ENCODE results near the gene CCNK.

Gene CCNK

GRCh38 chr14:99497341-99497740, 16.1 kb downstream of the CCNK start:
- Mint-ChIP-seq H3K4me3 (no peak overlapping the region), H3K4me1 (peaks cover 16% of the 10 kb centered on the region), H3K27me3 (no peaks in the 10 kb centered on the region), H3K9me3 (no peaks in the 10 kb centered on the region), H3K27ac (ENCODE audit: low read depth) (no peak overlapping the region), H3K36me3 (ENCODE audit: insufficient read depth) (peaks cover 79% of the 10 kb centered on the region)
- no peak for ATAC-seq (replicated peaks; ENCODE audit: extremely low read depth, poor library complexity, severe bottlenecking)
- DNase-seq (ENCODE audit: low spot score in 2 of 2): no peak

GRCh38 chr14:99497894-99498293, 16.7 kb downstream of the CCNK start:
- peaks cover 14% of the 10 kb centered on the region for H3K4me1 Mint-ChIP-seq
- H3K27ac Mint-ChIP-seq (ENCODE audit: low read depth): no peak overlapping the region
- H3K9me3 Mint-ChIP-seq: no peaks in the 10 kb centered on the region
- H3K36me3 Mint-ChIP-seq (ENCODE audit: insufficient read depth): peaks cover 79% of the 10 kb centered on the region
- H3K27me3 Mint-ChIP-seq: no peaks in the 10 kb centered on the region
- ATAC-seq (replicated peaks; ENCODE audit: extremely low read depth, poor library complexity, severe bottlenecking) (no peak), DNase-seq (ENCODE audit: low spot score in 2 of 2) (no peak)
- H3K4me3 Mint-ChIP-seq: no peak overlapping the region

GRCh38 chr14:99502989-99503421, 21.8 kb downstream of the CCNK start:
- ATAC-seq (replicated peaks; ENCODE audit: extremely low read depth, poor library complexity, severe bottlenecking): no peak
- H3K36me3 Mint-ChIP-seq (ENCODE audit: insufficient read depth): peaks cover 87% of the 10 kb centered on the region
- H3K27ac Mint-ChIP-seq (ENCODE audit: low read depth): no peak overlapping the region
- no peaks in the 10 kb centered on the region for H3K27me3 Mint-ChIP-seq
- H3K4me3 Mint-ChIP-seq: no peak overlapping the region
- no peak for DNase-seq (ENCODE audit: low spot score in 2 of 2)
- no peaks in the 10 kb centered on the region for H3K9me3 Mint-ChIP-seq
- H3K4me1 Mint-ChIP-seq: no peaks in the 10 kb centered on the region

- Mint-ChIP-seq H3K27ac (ENCODE audit: low read depth) (no peak overlapping the region), H3K36me3 (ENCODE audit: insufficient read depth) (peaks cover 83% of the 10 kb centered on the region), H3K9me3 (no peaks in the 10 kb centered on the region), H3K27me3 (no peaks in the 10 kb centered on the region), H3K4me3 (no peak overlapping the region), H3K4me1 (peaks cover 5% of the 10 kb centered on the region)
- no peak for ATAC-seq (replicated peaks; ENCODE audit: extremely low read depth, poor library complexity, severe bottlenecking)
- DNase-seq (ENCODE audit: low spot score in 2 of 2): no peak
Measured at GRCh38 chr14:99503848-99504453, 22.7 kb downstream of the CCNK start.

- ATAC-seq (replicated peaks; ENCODE audit: extremely low read depth, poor library complexity, severe bottlenecking): no peak
- Mint-ChIP-seq H3K27me3 (no peaks in the 10 kb centered on the region), H3K27ac (ENCODE audit: low read depth) (no peak overlapping the region), H3K4me1 (peaks cover 5% of the 10 kb centered on the region), H3K9me3 (no peaks in the 10 kb centered on the region), H3K36me3 (ENCODE audit: insufficient read depth) (peaks cover 82% of the 10 kb centered on the region), H3K4me3 (no peak overlapping the region)
- no peak for DNase-seq (ENCODE audit: low spot score in 2 of 2)
Measured at GRCh38 chr14:99505089-99505488, 23.9 kb downstream of the CCNK start.

DNA sequence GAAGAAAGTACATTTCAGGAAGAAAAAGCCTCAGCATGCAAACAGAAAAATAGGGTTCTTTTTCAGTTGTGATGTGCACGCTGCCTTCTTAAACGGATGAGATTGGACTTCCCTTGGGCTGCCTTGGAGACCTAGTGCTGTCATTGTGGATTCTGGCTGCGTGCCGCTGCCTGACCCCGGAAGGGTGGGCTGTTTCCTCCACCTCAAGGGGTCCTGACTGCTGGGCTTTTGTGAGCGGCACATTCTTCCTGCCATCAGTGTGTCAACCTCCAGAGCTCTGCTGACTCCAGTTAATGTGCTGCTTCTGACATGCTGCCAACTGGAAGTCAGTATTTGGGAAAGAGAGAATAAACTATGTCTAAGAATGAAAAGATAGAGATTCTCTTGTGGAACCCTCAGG, 25.1 kb downstream of the CCNK start:
- Mint-ChIP-seq H3K36me3 (ENCODE audit: insufficient read depth) (peaks cover 74% of the 10 kb centered on the region), H3K4me3 (no peak overlapping the region), H3K27ac (ENCODE audit: low read depth) (peak overlapping the region; percentile 60), H3K4me1 (peaks cover 5% of the 10 kb centered on the region), H3K9me3 (no peaks in the 10 kb centered on the region), H3K27me3 (no peaks in the 10 kb centered on the region)
- ATAC-seq (replicated peaks; ENCODE audit: extremely low read depth, poor library complexity, severe bottlenecking): no peak
- no peak for DNase-seq (ENCODE audit: low spot score in 2 of 2)

GRCh38 chr14:99507860-99508640, 26.8 kb downstream of the CCNK start:
- H3K27me3 Mint-ChIP-seq: no peaks in the 10 kb centered on the region
- H3K27ac Mint-ChIP-seq (ENCODE audit: low read depth): peak overlapping the region; percentile 79
- peaks cover 67% of the 10 kb centered on the region for H3K36me3 Mint-ChIP-seq (ENCODE audit: insufficient read depth)

GRCh38 chr14:99508896-99509629, 27.9 kb downstream of the CCNK start:
- ATAC-seq (replicated peaks; ENCODE audit: extremely low read depth, poor library complexity, severe bottlenecking) (no peak), DNase-seq (ENCODE audit: low spot score in 2 of 2) (no peak)
- no peaks in the 10 kb centered on the region for H3K9me3 Mint-ChIP-seq
- H3K4me3 Mint-ChIP-seq: no peak overlapping the region
- peak overlapping the region; percentile 79 for H3K27ac Mint-ChIP-seq (ENCODE audit: low read depth)
- H3K27me3 Mint-ChIP-seq: no peaks in the 10 kb centered on the region
- H3K4me1 Mint-ChIP-seq: peaks cover 5% of the 10 kb centered on the region
- H3K36me3 Mint-ChIP-seq (ENCODE audit: insufficient read depth): peaks cover 62% of the 10 kb centered on the region

More at GRCh38 chr14:99507860-99508640, 26.8 kb downstream of the CCNK start:
- ATAC-seq (replicated peaks; ENCODE audit: extremely low read depth, poor library complexity, severe bottlenecking) (no peak), DNase-seq (ENCODE audit: low spot score in 2 of 2) (no peak)
- H3K4me1 Mint-ChIP-seq: peaks cover 5% of the 10 kb centered on the region
- no peak overlapping the region for H3K4me3 Mint-ChIP-seq
- no peaks in the 10 kb centered on the region for H3K9me3 Mint-ChIP-seq

- Mint-ChIP-seq H3K36me3 (ENCODE audit: insufficient read depth) (peaks cover 61% of the 10 kb centered on the region), H3K4me1 (peaks cover 5% of the 10 kb centered on the region), H3K27ac (ENCODE audit: low read depth) (no peak overlapping the region), H3K4me3 (no peak overlapping the region), H3K27me3 (no peaks in the 10 kb centered on the region), H3K9me3 (no peaks in the 10 kb centered on the region)
- ATAC-seq (replicated peaks; ENCODE audit: extremely low read depth, poor library complexity, severe bottlenecking) (no peak), DNase-seq (ENCODE audit: low spot score in 2 of 2) (peak in 1 of 2 donors; percentile 12)
Measured at GRCh38 chr14:99509871-99510555, 28.8 kb downstream of the CCNK start.

DNA sequence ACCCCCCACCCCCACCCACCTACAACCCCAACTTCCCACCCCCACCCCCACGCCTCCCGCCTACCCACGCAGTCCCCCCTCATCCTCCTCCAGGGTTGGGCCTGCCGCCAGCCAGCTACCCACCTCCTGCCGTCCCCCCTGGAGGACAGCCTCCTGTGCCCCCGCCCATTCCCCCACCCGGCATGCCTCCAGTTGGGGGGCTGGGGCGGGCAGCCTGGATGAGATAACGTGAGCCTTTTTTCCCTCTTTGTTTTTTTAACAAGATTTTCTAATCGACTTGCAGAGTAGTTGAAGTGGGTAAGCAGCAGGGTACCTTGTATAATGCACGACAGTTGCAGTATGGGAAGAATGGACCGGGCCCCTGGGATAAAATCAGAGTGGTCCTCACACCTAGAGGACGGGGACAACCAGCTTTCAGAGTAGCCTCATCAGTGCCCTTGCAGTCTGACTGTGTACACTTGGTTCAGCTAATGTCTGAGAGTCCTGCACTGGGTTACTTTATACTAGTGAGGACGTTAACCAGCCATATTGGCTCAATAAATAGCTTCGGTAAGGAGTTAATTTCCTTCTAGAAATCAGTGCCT, 29.4 kb downstream of the CCNK start:
- Mint-ChIP-seq H3K4me3 (no peak overlapping the region), H3K27ac (ENCODE audit: low read depth) (no peak overlapping the region), H3K4me1 (peaks cover 5% of the 10 kb centered on the region), H3K9me3 (no peaks in the 10 kb centered on the region), H3K27me3 (no peaks in the 10 kb centered on the region), H3K36me3 (ENCODE audit: insufficient read depth) (peaks cover 56% of the 10 kb centered on the region)
- DNase-seq (ENCODE audit: low spot score in 2 of 2) (no peak), ATAC-seq (replicated peaks; ENCODE audit: extremely low read depth, poor library complexity, severe bottlenecking) (no peak)

DNA sequence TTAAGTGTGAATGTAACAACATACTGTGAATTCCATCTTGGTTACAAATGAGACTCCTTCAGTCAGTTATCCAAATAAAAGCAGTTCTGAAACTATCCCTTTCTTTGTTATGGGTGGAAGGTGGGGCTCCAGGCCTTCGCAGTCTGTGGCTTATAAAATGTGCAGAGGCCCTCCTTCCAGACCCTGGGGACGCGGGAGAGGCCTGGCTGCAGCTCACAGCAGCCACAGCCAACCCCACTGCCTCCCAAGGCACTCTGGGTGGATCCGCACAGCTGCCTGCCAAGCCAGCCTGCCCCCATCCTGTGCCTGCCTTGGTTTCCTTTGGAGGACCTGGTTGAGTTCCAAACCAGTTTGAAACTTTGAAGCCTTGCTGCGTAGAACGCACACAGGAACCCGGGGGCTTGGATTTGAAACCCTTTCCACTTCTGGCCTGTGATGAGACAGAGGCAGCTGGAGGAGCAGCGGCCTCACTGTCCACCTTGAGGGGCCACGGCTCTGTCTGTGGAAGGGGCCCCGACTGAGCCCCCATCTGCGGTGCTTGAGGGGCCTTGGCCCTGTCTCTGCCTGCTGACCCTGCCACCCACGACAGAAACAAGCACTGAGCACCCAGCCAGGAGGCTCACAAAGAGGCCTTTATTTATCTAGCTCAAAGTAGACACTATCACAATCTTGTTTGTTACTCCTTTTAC, 30.4 kb downstream of the CCNK start:
- Mint-ChIP-seq H3K9me3 (no peaks in the 10 kb centered on the region), H3K36me3 (ENCODE audit: insufficient read depth) (peaks cover 51% of the 10 kb centered on the region), H3K4me3 (no peak overlapping the region), H3K27ac (ENCODE audit: low read depth) (no peak overlapping the region), H3K27me3 (no peaks in the 10 kb centered on the region), H3K4me1 (peaks cover 5% of the 10 kb centered on the region)
- DNase-seq (ENCODE audit: low spot score in 2 of 2) (no peak), ATAC-seq (replicated peaks; ENCODE audit: extremely low read depth, poor library complexity, severe bottlenecking) (no peak)

DNA sequence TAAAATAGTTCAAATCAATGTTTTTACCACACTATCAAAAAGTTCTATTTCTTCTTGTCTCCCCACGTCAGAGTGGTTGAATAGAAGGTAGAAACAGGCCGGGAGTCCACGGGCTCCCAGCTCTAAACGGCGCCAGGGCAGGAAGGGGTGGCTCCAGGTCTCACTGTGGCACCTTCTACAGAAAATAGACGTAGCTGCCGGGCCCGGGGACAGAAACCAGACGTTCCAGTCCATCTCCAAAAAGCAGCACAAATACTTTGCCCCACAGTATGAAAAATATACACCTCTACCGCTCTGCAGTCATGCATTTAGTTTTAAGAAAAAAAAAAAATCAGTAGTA, 30.9 kb downstream of the CCNK start:
- Mint-ChIP-seq H3K4me3 (no peak overlapping the region), H3K27me3 (no peaks in the 10 kb centered on the region)
- no peak for ATAC-seq (replicated peaks; ENCODE audit: extremely low read depth, poor library complexity, severe bottlenecking)

More for the DNA sequence above, 30.9 kb downstream of the CCNK start:
- peaks cover 5% of the 10 kb centered on the region for H3K4me1 Mint-ChIP-seq
- no peak for DNase-seq (ENCODE audit: low spot score in 2 of 2)
- H3K36me3 Mint-ChIP-seq (ENCODE audit: insufficient read depth): peaks cover 46% of the 10 kb centered on the region
- no peaks in the 10 kb centered on the region for H3K9me3 Mint-ChIP-seq
- H3K27ac Mint-ChIP-seq (ENCODE audit: low read depth): no peak overlapping the region

Measured in central memory CD8-positive, alpha-beta T cell (primary cell).